Hypothalamus (tissue), 51 donors: Measurements from ENCODE around the gene ABHD12B.
"Not testable (repeated sequence)": the region's sequence is repeated elsewhere in the genome, so short reads cannot be mapped to it uniquely, and the experiment has no call there.

Experiments used
- DNase-seq, 51 donors: peaks; one replicate each; lab custom pipeline; 2025; lab: John Stamatoyannopoulos, UW

The ABHD12B gene

GRCh38 chr14:50883827-50884197 is 12.0 kb downstream of the ABHD12B start:
- no peak for DNase-seq

GRCh38 chr14:50887476-50887875 is 15.6 kb downstream of the ABHD12B start:
- no peak for DNase-seq

DNA sequence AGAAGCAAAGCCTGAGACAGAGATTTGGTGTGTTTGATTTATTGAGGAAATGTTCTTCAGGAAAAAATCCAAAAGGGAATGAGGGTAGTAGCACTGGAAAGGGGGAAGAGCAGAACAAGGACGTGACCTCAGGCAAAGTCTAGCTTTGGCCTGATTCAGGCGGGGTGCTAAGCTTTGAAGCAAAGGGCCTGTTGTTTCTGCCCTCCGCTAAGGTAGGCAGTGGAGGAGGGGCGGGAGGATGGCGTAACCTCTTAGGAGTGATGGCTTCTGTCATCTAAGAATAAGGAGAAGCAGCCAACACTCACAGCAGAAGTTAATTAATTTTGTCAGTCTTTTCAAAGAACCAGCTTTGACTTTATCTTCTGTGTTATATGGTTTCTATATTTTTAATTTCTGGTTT is 20.4 kb downstream of the ABHD12B start:
- DNase-seq: no peak

DNA sequence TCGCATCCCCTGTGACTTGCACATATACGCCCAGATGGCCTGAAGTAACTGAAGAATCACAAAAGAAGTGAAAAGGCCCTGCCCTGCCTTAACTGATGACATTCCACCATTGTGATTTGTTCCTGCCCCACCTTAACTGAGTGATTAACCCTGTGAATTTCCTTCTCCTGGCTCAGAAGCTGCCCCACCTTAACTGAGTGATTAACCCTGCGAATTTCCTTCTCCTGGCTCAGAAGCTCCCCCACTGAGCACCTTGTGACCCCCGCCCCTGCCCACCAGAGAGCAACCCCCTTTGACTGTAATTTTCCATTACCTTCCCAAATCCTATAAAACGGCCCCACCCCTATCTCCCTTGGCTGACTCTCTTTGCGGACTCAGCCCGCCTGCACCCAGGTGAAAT is 24.6 kb downstream of the ABHD12B start:
- DNase-seq: not testable (repeated sequence)

GRCh38 chr14:50897005-50897404 is 25.2 kb downstream of the ABHD12B start:
- DNase-seq: not testable (repeated sequence)

DNA sequence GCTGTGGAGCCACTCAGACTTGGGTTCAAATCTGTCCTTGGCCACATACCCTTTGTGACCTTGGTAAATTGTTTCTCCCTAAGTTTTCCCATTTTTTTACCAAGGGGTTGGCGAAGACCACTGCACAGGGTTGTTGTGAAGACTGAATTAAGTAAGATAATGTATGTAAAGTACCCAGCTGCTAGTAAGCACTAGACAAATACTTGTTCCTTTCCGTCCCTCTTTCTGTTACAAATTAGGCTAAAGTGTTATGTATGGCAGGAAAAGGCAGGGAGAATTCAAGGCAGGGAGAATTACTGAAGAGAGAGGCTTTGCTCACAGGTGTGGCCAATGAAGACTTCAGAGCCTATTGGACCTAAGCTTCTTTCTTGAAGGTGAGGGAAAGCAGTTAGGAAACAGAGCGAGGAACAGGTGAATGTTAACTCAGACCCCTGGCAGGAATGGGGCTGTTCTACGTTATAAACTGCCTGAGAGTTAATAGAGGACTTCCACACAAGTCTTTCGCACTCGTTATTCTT is 25.9 kb downstream of the ABHD12B start:
- no peak for DNase-seq

GRCh38 chr14:50901361-50901760 is 29.5 kb downstream of the ABHD12B start:
- no peak for DNase-seq

GRCh38 chr14:50904719-50905118 is 32.9 kb downstream of the ABHD12B start:
- no peak for DNase-seq

- peak in 2 of 51 donors; percentile 2 to 60 for DNase-seq
These were observed 34.6 kb downstream of the ABHD12B start for GRCh38 chr14:50906326-50907065.

DNA sequence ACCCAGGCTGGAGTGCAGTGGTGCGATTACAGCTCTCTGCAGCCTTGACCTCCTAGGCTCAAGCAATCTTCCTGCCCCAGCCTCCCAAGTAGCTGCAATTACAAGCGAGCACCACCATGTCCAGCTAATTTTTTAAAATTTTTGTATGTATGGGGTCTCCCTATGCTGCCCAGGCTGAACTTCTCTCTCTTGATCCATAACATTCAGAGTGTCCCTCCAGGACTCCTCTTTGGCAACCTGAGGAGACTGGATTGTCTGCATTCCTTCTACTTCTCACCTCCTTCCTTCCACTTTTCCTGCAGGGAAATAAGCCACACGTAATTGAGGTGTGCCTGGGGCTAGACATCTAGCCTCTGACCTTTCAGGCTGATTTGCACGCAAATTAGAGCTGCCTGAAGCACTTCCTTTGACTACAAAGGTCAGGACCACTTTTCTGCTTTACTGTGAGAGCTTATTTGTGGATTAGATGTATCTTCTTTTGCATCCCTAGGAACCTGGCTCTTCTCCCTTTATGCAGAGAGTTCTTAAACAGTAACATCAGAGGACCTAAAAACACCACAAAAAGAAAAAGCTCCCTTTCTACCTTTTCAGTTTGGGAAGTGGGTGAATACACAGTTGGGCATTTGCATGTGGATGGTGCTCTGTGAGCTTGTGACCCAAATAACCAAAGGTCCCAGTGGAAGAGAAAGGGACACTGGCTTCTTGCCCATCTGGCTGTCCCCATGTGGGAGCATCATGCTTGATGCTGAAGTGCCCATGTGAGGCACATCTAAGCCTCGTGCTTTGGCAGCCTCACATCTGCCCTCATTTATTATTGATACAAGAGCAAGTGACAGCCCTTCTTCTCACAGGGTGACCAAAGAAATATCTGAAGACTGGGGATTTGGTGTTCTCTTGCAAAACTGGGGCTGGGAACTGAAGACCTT is 38.9 kb downstream of the ABHD12B start:
- no peak for DNase-seq

GRCh38 chr14:50917449-50917848 is 45.6 kb downstream of the ABHD12B start:
- no peak for DNase-seq

DNA sequence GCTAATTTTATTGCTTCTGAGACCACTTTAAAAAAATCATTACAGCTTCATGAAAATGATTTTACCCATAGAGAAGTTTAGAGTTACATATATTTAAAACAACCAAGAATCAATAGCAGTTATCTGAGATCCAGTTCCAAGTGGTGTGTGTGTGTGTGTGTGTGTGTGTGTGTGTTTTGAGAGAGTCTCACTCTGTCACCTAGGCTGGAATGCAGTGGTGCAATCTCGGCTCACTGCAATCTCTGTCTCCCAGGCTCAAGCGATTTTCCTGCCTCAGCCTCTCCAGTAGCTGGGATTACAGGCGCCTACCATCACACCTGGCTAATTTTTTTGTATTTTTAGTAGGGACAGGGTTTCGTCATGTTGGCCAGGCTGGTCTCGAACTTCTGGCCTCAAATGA is 47.7 kb downstream of the ABHD12B start:
- not testable (repeated sequence) for DNase-seq

GRCh38 chr14:50920482-50921230 is 48.8 kb downstream of the ABHD12B start:
- no peak for DNase-seq

GRCh38 chr14:50922803-50923202 is 51.0 kb downstream of the ABHD12B start:
- DNase-seq: no peak

DNA sequence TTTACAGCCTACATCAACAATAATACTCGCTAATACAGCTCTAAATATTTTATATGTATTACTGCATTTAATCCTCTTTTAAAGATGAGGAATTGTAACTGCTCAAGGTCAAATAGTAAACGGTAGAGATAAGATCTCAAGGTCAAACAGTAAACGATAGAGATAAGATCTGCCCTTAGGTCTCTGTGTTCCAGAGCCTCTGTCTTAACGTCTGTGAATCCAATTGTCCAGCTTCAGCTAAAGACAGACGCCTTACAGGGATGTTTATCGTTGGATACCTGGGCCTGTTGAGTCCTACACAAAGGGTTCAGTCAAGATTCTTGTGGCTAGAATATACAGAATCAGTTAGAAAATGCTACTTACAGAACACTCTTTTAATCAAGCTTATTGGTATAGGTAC is 52.4 kb downstream of the ABHD12B start:
- DNase-seq: no peak

GRCh38 chr14:50924843-50925242 is 53.0 kb downstream of the ABHD12B start:
- no peak for DNase-seq

DNA sequence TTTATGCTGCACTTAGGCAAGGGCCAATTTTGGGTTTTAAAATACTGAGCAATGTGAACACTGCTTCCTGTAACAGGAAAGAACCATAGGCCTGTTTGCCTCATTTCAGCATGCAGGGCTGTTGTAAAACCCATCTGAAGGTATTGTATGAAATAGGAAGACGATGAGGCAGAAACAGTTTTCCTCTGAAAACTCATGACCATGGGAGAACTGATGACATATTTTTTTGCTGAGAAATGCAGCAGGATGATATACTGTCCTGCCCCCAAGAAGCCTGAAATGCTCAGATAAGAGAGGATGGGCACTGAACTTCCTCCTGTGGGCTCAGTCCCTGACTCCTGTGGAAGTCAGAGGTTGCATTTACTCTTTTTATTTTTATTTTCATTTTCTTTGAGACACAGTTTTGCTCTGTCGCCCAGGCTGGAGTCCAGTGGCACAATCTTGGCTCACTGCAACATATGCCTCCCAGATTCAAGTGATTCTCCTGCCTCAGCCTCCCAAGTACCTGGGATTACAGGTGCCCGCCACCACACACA is 55.1 kb downstream of the ABHD12B start:
- no peak for DNase-seq

- DNase-seq: peak in 2 of 51 donors; percentile 21 to 39
These were observed 56.3 kb downstream of the ABHD12B start for GRCh38 chr14:50928002-50928635.

GRCh38 chr14:50929506-50929905 is 57.7 kb downstream of the ABHD12B start:
- no peak for DNase-seq

- DNase-seq: no peak
These were observed 59.7 kb downstream of the ABHD12B start for GRCh38 chr14:50931559-50931958.
